SW480 (cell line): Measurements from ENCODE around the gene KBTBD8.
A peak's percentile ranks its signal among the peaks of the same experiment; 100 is the strongest.

Source experiments
- DNase-seq: peaks from one replicate; pipeline ENCODE4 v3.0.0-alpha.2; 2016; ENCODE audit warnings: low spot score

The KBTBD8 gene

GRCh38 chr3:66998904-66999235 is 763 bp downstream of the KBTBD8 start:
- DNase-seq, result peak; percentile 17

GRCh38 chr3:67000009-67000408 is 1.9 kb downstream of the KBTBD8 start:
- DNase-seq, result no peak

- no peak for DNase-seq
These were observed 3.2 kb downstream of the KBTBD8 start for GRCh38 chr3:67001086-67001861.

- DNase-seq, result no peak
These were observed 7.9 kb downstream of the KBTBD8 start for GRCh38 chr3:67005974-67006373.

- no peak for DNase-seq
These were observed 8.4 kb downstream of the KBTBD8 start for GRCh38 chr3:67006460-67006859.

GRCh38 chr3:67008388-67008787 is 10.3 kb downstream of the KBTBD8 start:
- DNase-seq, result no peak

GRCh38 chr3:67009716-67010115 is 11.6 kb downstream of the KBTBD8 start:
- no peak for DNase-seq

GRCh38 chr3:67011414-67012131 is 13.5 kb downstream of the KBTBD8 start:
- DNase-seq, result no peak

- no peak for DNase-seq
These were observed 14.5 kb downstream of the KBTBD8 start for GRCh38 chr3:67012564-67012963.

GRCh38 chr3:67015702-67016484 is 17.8 kb downstream of the KBTBD8 start:
- DNase-seq, result no peak

- DNase-seq, result no peak
These were observed 18.5 kb downstream of the KBTBD8 start for GRCh38 chr3:67016522-67017080.

DNA sequence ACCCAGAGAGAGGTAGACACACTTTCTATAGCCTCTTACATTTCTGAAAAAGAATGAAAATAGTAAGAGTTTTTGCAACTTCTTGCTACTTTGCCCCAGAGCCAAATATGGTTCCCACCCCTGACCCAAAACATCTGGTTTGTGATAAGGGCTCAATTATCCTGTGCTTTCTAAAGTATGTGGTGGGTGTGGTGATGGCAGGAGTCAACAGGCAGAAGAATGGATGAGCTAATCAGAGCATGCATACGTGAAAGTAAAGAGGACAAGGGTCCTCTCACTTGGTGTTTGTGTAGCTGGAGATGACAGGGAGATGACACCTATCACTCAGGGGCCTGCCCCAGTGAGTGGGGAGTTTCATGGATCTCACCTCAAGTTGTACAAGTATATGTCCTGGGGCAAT is 19.1 kb downstream of the KBTBD8 start:
- DNase-seq, result no peak

DNA sequence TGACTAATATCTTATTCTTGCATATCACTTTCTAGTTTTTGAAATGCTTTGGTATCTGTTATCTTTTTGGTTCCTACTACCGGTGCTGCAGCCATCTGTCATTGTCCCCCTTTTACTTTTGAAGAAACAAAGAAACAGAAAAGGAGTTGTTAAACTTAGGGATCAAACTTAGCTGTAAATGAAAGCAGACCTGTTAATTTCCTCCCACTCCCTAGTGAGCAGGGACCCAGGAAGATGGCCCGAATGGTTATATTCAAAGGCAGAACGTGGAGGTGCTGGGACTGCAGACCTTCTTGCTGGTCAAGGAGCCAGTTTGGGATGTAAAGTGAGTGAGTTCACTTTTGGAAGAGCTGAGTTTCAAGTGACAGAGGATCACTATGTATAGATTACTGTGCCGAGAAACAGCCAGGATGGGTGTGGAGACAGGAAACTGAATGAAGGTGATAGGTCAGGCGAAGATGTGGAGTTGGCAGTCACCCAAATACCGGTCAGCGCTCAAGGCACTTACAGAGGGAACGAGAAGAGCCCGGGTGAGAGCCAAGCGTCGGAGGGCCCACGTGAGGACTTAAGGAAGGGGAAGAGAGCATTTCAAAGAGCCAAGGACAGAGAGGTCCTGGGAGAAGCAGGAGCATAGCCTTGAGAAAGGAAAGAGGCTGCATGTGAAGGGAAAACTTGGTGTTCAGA is 20.1 kb downstream of the KBTBD8 start:
- peak; percentile 9 for DNase-seq

DNA sequence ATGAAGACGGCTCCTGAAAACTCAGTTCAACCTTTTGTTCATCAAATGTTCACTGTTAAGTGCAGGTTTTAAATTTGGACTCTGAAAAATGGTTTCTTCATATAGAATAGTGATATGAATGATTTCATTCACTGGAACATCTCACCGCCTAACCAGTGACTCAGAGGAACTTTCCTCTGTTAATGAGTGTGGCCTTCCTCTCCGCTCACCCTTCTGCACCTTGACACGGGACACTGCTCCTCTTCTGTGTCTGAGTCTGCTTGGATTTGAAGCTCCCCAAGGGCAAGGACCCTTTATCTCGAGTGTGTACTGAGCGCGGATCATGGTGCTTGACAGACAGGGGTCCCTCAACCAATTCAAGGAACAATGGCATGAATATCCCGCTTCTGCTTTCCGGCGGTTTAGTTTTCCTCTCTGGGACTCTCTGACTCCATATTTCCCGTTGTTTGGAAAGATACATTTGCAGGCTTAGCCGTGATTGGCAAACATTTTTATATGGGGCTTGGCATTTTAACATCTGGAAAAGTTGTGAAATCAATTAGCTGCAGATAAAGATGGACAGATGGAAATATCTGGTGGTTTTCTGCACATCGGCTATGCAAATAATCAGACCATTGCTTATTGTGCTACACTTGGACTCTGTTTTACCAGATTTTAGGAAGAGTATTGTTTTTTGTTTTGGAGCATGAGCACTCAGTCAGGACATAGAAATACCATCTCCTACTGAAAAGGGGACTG is 20.9 kb downstream of the KBTBD8 start:
- DNase-seq, result no peak

GRCh38 chr3:67028001-67028784 is 30.1 kb downstream of the KBTBD8 start:
- no peak for DNase-seq

DNA sequence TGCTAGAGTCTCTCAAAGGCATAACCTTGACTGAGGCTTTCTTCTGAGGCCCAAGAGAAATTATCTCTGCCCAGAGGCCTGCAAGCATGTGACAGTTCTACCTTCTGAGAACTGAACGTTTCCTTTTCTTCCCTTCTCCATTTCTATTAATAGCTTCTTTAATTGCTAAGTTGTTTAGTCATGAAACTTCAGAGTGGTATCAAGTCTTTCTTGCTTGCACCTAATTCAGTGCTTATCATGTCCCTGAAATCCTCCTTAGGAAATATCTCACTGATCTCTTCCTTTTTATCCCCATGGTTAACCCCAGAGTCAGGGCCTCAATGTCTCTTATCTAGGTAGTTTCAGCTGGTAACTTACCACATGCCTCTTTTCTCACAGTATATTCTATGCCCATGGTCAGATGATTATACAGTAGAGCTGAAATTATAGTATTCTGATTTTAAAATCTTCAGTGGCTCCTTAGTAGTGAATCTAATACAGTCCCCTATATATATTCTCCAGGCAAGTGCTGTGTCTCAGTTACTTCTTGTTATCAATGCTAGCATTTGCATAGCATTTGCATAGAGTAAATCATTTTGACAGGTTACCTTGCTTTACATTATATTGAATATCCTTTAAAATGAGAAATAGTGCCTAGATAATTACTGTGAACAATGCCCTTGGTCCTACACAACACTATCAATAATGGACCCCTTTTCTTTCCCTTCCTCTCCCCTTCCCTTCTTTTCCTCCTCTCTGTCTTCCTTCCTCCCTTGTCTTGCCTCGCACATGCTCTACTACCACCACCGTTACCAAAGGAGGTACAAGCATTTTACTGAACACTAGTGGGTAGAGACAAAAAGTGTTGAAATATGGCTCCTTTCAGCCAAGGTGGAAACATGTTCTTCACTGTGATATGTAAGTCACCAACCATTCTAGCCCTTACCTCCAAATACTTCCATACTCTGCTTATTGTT is 33.0 kb downstream of the KBTBD8 start:
- DNase-seq, result no peak

- no peak for DNase-seq
These were observed 33.9 kb downstream of the KBTBD8 start for GRCh38 chr3:67031986-67032385.

DNA sequence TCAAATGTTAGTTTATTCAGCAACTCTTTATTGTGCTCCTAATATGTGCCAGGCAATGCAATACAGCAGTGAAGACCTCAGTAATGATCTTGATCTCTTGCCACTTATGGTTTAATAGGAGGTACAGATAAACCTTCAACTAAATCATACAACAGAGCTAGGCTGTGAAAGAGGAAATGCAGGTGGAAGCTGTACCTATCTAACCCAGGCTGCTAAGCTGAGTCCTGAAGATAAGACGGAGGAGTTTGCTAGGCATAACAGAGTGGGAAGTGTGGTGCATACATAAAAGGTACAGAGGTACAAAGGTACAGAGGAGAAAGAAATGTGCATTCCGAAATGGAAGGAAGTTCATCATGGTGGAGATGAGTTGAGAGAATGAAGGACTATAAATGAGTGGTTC is 35.0 kb downstream of the KBTBD8 start:
- no peak for DNase-seq

- no peak for DNase-seq
These were observed 36.3 kb downstream of the KBTBD8 start for GRCh38 chr3:67034371-67034770.
